BLaER1 (cell line): Measurements from ENCODE around the gene WIPF1.

Source experiments
- H3K27ac ChIP-seq: shearing (Covaris generic); formaldehyde crosslinking; 2 replicates; pipeline ENCODE4 v1.8.1; 2022
- H3K27me3 ChIP-seq: shearing (Covaris generic); formaldehyde crosslinking; 2 replicates; pipeline ENCODE4 v1.8.1; 2022
- H3K36me3 ChIP-seq: shearing (Covaris generic); formaldehyde crosslinking; 2 replicates; pipeline ENCODE4 v1.8.1; 2022
- H3K4me1 ChIP-seq: shearing (Covaris generic); formaldehyde crosslinking; 2 replicates; pipeline ENCODE4 v1.8.1; 2022
- H3K4me2 ChIP-seq: shearing (Covaris generic); formaldehyde crosslinking; 2 replicates; pipeline ENCODE4 v1.8.1; 2022
- H3K4me3 ChIP-seq: shearing (Covaris generic); formaldehyde crosslinking; 2 replicates; pipeline ENCODE4 v1.8.1; 2022
- H3K9ac ChIP-seq: shearing (Covaris generic); formaldehyde crosslinking; 2 replicates; pipeline ENCODE4 v1.8.1; 2022
- H3K9me3 ChIP-seq: shearing (Covaris generic); formaldehyde crosslinking; 2 replicates; pipeline ENCODE4 v1.8.1; 2022
- H4K20me1 ChIP-seq: shearing (Covaris generic); formaldehyde crosslinking; 2 replicates; pipeline ENCODE4 v1.8.1; 2022
- Cebpa-rat ChIP-seq: shearing (Covaris generic); IDR thresholded peaks from 2 replicates; pipeline ENCODE4 v1.8.1; 2022

The WIPF1 gene

DNA sequence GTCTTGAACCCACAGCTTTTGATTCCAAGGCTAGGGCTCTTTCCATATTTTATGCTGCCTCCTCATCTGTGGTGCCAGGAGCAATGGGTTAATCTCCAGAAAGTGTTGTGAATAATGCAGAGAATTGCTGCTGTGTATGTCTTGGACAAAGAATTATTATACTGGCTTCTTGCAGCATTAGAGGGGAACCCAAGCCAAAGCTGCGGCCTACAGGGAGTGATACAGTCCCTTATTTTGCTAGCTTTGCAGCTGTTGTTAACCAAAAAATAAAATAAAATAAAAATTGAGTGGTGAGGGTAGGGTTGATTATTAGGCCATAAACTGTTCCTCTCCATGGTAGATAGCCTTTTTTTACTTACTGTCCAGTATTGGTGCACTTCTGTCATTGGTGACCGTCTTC, 16.7 kb downstream of the WIPF1 start:
- no peak overlapping the region for H3K4me3 ChIP-seq

DNA sequence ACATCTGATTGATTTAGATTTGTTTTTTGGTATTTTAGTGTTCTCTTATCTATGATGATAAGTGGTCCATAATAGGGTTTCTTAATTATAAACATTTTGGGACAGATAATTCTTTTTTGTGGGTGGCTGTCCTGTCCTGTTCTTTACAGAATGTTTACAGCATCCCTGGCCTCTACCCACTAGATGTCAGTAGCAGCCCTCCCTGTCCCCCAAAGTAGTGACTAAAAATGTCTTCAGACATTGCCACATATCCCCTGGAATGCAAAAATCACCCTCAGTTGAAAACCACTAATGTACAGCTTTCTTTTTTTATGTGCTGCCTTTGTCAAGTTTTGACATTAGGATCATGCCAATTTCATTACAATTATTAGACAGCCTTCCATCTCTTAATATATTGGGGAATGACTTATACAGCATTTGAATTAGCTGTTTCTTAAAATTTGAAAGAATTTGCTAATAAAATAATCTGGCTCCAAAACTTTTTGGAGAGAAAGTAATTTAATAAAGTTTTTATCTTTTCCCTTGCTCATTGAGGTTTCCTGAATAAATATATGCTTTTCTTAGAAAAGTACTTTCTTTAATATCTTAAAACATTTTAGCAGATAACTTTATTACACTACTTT, 19.5 kb downstream of the WIPF1 start:
- no peaks in the 10 kb centered on the region for H3K4me1 ChIP-seq
- H3K27me3 ChIP-seq = no peaks in the 10 kb centered on the region
- no peak overlapping the region for H3K4me3 ChIP-seq
- H3K9me3 ChIP-seq = no peaks in the 10 kb centered on the region
- H3K9ac ChIP-seq = no peak overlapping the region
- H3K4me2 ChIP-seq = no peak overlapping the region
- peaks cover 44% of the 10 kb centered on the region; the same call in 1 of the 2 replicates for H4K20me1 ChIP-seq
- no peak overlapping the region for H3K27ac ChIP-seq
- peak; percentile 51; the same call in 1 of the 2 replicates for TF ChIP-seq Cebpa-rat
- peaks cover 93% of the 10 kb centered on the region for H3K36me3 ChIP-seq

More for the DNA sequence above, 16.7 kb downstream of the WIPF1 start:
- Histone ChIP-seq H3K27me3 (no peaks in the 10 kb centered on the region), H3K36me3 (peaks cover 93% of the 10 kb centered on the region), H3K4me2 (no peak overlapping the region), H3K9ac (no peak overlapping the region), H3K4me1 (0 out of 2 replicates have a peak, but pooled peaks cover 2% of the 10 kb centered on the region), H3K27ac (no peak overlapping the region), H4K20me1 (peaks cover 55% of the 10 kb centered on the region), H3K9me3 (no peaks in the 10 kb centered on the region)
- TF ChIP-seq Cebpa-rat = no peak

DNA sequence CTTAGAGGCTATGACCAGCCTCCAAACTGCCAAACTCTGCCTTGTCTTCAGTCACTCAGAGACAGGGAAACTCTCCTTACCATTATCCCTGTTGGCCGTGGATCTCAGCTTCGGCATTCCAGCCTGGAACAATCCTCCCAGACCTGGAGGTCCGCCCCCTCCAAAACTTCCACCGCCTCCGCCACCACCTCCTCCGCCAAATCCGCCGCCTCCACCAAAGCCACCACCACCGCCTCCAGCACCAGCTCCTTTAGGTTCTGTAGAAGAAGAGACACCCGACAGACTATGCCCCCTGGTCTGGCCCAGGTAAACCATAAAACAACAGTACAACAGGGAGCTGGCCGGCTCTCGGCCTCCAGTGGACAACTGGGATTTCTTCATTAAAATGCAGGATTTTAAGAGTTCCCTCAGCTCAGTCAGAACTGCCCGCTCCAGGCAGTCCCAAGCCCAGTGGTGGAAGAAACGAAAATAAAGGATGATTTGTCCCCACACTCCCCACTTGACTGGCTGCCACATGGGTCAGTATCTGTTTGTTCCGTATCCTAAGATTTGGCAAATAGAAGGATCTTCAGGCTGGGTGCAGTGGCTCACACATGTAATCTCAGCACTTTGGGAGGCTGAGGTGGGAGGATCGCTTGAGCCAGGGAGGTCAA, 22.4 kb downstream of the WIPF1 start:
- Histone ChIP-seq H3K4me3 (no peak overlapping the region), H3K4me2 (no peak overlapping the region), H3K9me3 (no peaks in the 10 kb centered on the region), H3K27me3 (no peaks in the 10 kb centered on the region), H3K4me1 (no peaks in the 10 kb centered on the region), H3K27ac (no peak overlapping the region), H4K20me1 (peaks cover 38% of the 10 kb centered on the region; the same call in 1 of the 2 replicates), H3K9ac (no peak overlapping the region), H3K36me3 (peaks cover 93% of the 10 kb centered on the region)
- TF ChIP-seq Cebpa-rat = no peak

DNA sequence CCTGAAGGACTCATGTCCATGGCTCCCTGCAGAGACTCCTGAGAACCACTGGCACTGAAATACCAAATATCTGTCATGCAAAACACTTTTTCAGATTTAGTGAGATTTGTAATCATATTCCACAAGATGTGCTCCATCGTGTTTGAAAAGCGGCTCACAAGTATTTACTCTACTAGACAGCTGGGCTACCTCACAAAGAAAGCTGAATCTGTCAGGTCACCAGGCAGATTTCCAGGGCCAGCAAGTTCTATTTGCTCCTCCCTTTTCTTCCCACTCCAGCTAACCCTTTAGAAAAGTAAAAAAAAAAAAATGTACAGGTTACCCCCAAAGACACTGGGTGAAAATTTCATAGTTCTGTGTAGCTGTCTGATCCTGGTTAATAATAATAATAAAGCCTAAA, 22.9 kb downstream of the WIPF1 start:
- no peak overlapping the region for H3K4me3 ChIP-seq
- no peaks in the 10 kb centered on the region for H3K4me1 ChIP-seq
- H3K9ac ChIP-seq = no peak overlapping the region
- H3K9me3 ChIP-seq = no peaks in the 10 kb centered on the region
- TF ChIP-seq Cebpa-rat = no peak
- H3K4me2 ChIP-seq = no peak overlapping the region
- no peaks in the 10 kb centered on the region for H3K27me3 ChIP-seq
- no peak overlapping the region for H3K27ac ChIP-seq
- peaks cover 41% of the 10 kb centered on the region; the same call in 1 of the 2 replicates for H4K20me1 ChIP-seq
- peaks cover 93% of the 10 kb centered on the region for H3K36me3 ChIP-seq

DNA sequence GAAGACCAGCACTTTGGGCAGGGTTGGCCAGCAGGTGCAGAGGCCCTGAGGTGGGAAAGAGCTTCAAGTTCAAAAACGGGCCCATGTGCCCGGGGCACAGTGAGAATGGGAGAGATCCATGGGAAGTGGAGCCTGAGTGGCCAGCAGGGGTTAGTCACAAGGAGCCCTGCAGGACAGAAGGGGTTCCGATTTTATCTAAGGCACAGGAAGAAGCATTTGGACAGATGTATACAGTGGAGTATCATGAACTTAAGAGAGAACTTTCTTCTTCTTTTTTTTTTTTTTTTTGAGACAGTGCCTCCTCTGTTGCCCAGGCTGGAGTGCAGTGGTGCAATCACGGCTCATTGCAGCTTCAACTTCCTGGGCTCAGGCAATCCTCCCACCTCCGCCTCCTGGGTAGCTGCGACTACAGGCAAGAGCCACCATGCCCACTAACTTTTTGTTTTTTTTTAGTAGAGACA, 24.0 kb downstream of the WIPF1 start:
- no peak overlapping the region for H3K9ac ChIP-seq
- TF ChIP-seq Cebpa-rat = no peak
- H3K4me3 ChIP-seq = no peak overlapping the region
- peaks cover 41% of the 10 kb centered on the region; the same call in 1 of the 2 replicates for H4K20me1 ChIP-seq
- H3K27ac ChIP-seq = no peak overlapping the region
- H3K9me3 ChIP-seq = no peaks in the 10 kb centered on the region
- no peak overlapping the region for H3K4me2 ChIP-seq
- H3K4me1 ChIP-seq = no peaks in the 10 kb centered on the region
- no peaks in the 10 kb centered on the region for H3K27me3 ChIP-seq
- peaks cover 92% of the 10 kb centered on the region for H3K36me3 ChIP-seq

DNA sequence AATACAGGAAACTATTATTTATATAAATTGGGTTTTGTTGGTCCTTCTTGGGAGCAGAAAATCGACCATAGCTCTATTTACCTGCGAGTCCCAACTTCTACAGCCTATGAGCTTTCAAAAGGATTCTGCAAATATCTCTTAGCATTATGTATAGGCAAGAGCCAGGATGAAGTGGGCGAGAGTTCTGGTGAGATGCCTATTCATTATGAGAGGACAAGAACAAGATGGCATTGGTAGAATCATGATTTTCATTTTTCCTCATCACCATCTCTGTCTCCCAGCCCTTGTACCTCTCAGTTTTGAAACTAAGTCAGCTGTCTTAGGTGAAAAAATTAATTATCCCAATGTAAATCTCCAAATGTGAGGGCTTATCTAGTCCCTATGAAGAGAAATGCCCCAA, 25.0 kb downstream of the WIPF1 start:
- H3K9ac ChIP-seq = no peak overlapping the region
- H4K20me1 ChIP-seq = peaks cover 48% of the 10 kb centered on the region; the same call in 1 of the 2 replicates
- no peak overlapping the region for H3K4me3 ChIP-seq
- H3K9me3 ChIP-seq = no peaks in the 10 kb centered on the region
- no peaks in the 10 kb centered on the region for H3K4me1 ChIP-seq
- no peak for TF ChIP-seq Cebpa-rat
- no peaks in the 10 kb centered on the region for H3K27me3 ChIP-seq
- H3K4me2 ChIP-seq = no peak overlapping the region
- peaks cover 98% of the 10 kb centered on the region for H3K36me3 ChIP-seq
- H3K27ac ChIP-seq = 0 out of 2 replicates have a peak overlapping the region, but pooled peaks have one; percentile 24

DNA sequence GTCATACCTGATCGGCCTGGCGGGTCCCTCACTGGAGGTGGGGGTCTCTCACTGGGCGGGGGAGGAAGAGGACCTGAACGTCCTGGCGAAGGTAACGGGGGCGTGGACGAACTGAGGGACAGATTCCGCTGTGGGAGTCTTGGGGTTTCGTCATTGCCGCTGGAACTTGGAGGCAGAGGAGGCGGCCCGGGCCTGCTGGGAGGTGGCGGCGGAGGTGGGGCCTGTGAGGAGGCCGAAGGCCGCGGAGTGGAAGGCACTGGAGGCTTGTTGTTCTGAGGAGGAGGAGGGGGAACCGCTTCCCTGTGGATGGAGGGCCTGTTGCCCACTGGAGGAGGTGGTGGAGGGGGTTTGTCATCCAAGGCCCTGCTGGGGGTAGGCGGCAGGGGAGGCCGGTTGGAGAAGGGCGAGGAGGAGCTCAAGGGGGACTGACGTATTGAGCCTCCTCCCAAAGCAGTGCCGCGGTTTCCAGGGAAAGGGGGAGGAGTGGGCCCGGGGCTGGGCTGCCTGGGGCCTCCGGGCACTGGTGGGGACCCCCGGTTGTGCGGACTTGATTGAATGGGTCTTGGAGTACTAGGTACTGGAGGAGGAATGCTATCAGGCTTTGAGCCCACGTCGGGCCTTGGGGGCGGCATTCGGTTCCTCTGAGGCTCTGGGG, 25.8 kb downstream of the WIPF1 start:
- Histone ChIP-seq H3K4me1 (no peaks in the 10 kb centered on the region), H4K20me1 (peaks cover 49% of the 10 kb centered on the region; the same call in 1 of the 2 replicates), H3K9me3 (no peaks in the 10 kb centered on the region), H3K9ac (no peak overlapping the region), H3K4me3 (no peak overlapping the region), H3K36me3 (peaks cover 99% of the 10 kb centered on the region), H3K27ac (0 out of 2 replicates have a peak overlapping the region, but pooled peaks have one; percentile 24), H3K4me2 (no peak overlapping the region), H3K27me3 (no peaks in the 10 kb centered on the region)
- TF ChIP-seq Cebpa-rat = no peak

DNA sequence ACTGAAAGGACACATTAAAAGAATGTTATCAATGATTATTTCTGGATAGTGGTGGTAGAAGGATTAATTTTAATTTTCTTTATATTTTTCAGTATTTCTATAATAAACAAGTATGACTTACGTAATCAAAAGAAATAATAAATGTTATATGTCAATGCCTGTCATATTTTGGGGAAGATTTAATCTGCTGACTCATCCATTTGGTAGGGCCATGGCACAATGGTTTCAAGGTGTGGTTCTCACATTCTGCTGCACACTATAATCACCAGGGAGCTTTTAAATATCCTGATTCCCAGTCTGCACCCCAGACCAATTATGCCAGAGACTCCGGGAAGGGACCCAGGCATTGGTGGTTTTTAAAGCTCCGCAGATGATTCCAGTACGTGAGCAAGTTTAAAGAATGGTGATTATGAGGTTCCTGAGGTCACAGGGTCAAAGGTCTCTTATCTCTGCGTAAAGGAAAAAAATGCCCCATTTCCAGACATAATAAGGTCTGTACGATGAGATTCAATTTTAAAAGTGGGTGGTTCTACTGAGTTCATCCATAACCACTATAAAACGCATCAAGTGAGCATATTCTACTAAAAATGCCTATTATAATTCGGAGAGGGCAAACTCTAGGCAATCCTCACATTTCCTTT, 27.2 kb downstream of the WIPF1 start:
- peaks cover 99% of the 10 kb centered on the region for H3K36me3 ChIP-seq
- no peak overlapping the region for H3K27ac ChIP-seq
- H3K27me3 ChIP-seq = no peaks in the 10 kb centered on the region
- no peaks in the 10 kb centered on the region for H3K4me1 ChIP-seq
- H3K4me2 ChIP-seq = no peak overlapping the region
- no peaks in the 10 kb centered on the region for H3K9me3 ChIP-seq
- H4K20me1 ChIP-seq = peaks cover 42% of the 10 kb centered on the region; the same call in 1 of the 2 replicates
- no peak overlapping the region for H3K9ac ChIP-seq
- H3K4me3 ChIP-seq = no peak overlapping the region
- no peak for TF ChIP-seq Cebpa-rat

DNA sequence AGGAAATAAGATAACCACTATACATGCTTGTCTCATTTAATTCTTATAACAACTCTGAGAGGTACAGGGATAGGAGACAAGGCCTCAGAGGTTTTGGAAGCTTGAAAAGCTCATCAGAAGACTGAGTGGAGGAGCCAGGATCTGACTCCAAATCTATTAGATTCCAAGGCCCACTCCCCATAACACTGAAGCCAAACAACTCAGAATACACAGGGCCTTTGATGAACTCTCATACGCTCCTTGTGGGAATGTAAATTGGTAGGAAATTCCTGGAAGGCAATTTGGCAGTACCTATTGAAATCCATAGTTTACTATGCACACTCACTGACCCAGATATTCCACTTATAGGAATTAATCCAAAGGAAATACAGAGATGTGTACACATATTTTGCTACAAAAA, 27.9 kb downstream of the WIPF1 start:
- no peak overlapping the region for H3K27ac ChIP-seq
- no peaks in the 10 kb centered on the region for H3K4me1 ChIP-seq

More for the DNA sequence above, 27.9 kb downstream of the WIPF1 start:
- Histone ChIP-seq H3K9me3 (no peaks in the 10 kb centered on the region), H3K4me2 (no peak overlapping the region), H3K36me3 (peaks cover 99% of the 10 kb centered on the region), H3K27me3 (no peaks in the 10 kb centered on the region), H3K4me3 (no peak overlapping the region), H4K20me1 (peaks cover 35% of the 10 kb centered on the region; the same call in 1 of the 2 replicates), H3K9ac (no peak overlapping the region)
- no peak for TF ChIP-seq Cebpa-rat
